GM23338 (cell line): ENCODE measurements around the gene IL7R. TPM values are rescaled to one million over a fixed set of nuclear protein-coding genes. Genes with fewer than 3 reads are reported as not detected.

Experiments
- ATAC-seq: fragments of 200-7000 bp; cut with Tn5 transposase; 3 replicates; pipeline ENCODE4 v1.9.1; 2020
- DNase-seq: peaks from one replicate; pipeline ENCODE4 v3.0.0-alpha.2; 2015; ENCODE audit warnings: low spot score
- H2AFZ ChIP-seq: fragments of 200-600 bp; sonication (generic); 2 replicates; pipeline ENCODE4 v1.8.0; 2016; ENCODE audit warnings: antibody characterized with exemption, mild to moderate bottlenecking, moderate library complexity
- H3F3A ChIP-seq: fragments of 200-600 bp; sonication (generic); replicated peaks from 2 replicates; pipeline ENCODE4 v1.8.0; 2017; ENCODE audit warnings: antibody characterized with exemption, mixed run types, low read depth
- H3K27ac ChIP-seq: fragments of 200-600 bp; sonication (generic); 2 replicates; pipeline ENCODE4 v1.6.1; 2016; ENCODE audit warnings: low read depth
- H3K27me3 ChIP-seq: fragments of 200-600 bp; sonication (generic); 2 replicates; pipeline ENCODE4 v1.8.0; 2016; ENCODE audit warnings: mild to moderate bottlenecking, mixed run types, moderate library complexity; ENCODE audit not compliant: insufficient read depth
- H3K36me3 ChIP-seq: fragments of 200-600 bp; sonication (generic); 2 replicates; pipeline ENCODE4 v1.8.0; 2016; ENCODE audit warnings: mild to moderate bottlenecking; ENCODE audit not compliant: insufficient read depth
- H3K4me1 ChIP-seq: fragments of 200-600 bp; sonication (generic); 2 replicates; pipeline ENCODE4 v1.8.0; 2016; ENCODE audit warnings: mild to moderate bottlenecking, moderate library complexity; ENCODE audit not compliant: insufficient read depth
- H3K4me2 ChIP-seq: fragments of 200-600 bp; sonication (generic); 2 replicates; pipeline ENCODE4 v1.7.1; 2017; ENCODE audit warnings: mixed run types
- H3K4me3 ChIP-seq: fragments of 200-600 bp; sonication (generic); 2 replicates; pipeline ENCODE4 v1.6.1; 2016; ENCODE audit warnings: mixed run types
- H3K79me2 ChIP-seq: fragments of 200-600 bp; sonication (generic); replicated peaks from 2 replicates; pipeline ENCODE4 v1.8.0; 2017; ENCODE audit warnings: mild to moderate bottlenecking; ENCODE audit not compliant: insufficient read depth
- H3K9me2 ChIP-seq: fragments of 200-600 bp; sonication (generic); 2 replicates; pipeline ENCODE4 v1.8.0; 2017; ENCODE audit not compliant: insufficient read depth
- H4K20me1 ChIP-seq: fragments of 200-600 bp; sonication (generic); replicated peaks from 2 replicates; pipeline ENCODE4 v1.8.0; 2017; ENCODE audit warnings: mild to moderate bottlenecking; ENCODE audit not compliant: insufficient read depth
- H3K27ac Mint-ChIP-seq: 2 replicates; pipeline ENCODE4 v1.8.0; 2020; ENCODE audit warnings: inconsistent platforms, mild to moderate bottlenecking, moderate library complexity, mixed read lengths
- H3K27me3 Mint-ChIP-seq: 3 replicates; pipeline ENCODE4 v1.8.0; 2022; ENCODE audit warnings: low read depth, mild to moderate bottlenecking, moderate library complexity, mixed read lengths, inconsistent platforms; ENCODE audit not compliant: insufficient read depth, poor library complexity
- H3K36me3 Mint-ChIP-seq: 3 replicates; pipeline ENCODE4 v1.8.0; 2021; ENCODE audit warnings: low read depth, mild to moderate bottlenecking, inconsistent platforms, moderate library complexity, mixed read lengths
- H3K4me1 Mint-ChIP-seq: 3 replicates; pipeline ENCODE4 v1.8.0; 2020; ENCODE audit warnings: mild to moderate bottlenecking, inconsistent platforms, mixed read lengths
- H3K4me3 Mint-ChIP-seq: 3 replicates; pipeline ENCODE4 v1.8.0; 2021; ENCODE audit warnings: moderate library complexity, mild to moderate bottlenecking, inconsistent platforms, mixed read lengths
- H3K9me3 Mint-ChIP-seq: 3 replicates; pipeline ENCODE4 v1.8.0; 2020; ENCODE audit warnings: moderate library complexity, mild to moderate bottlenecking, inconsistent platforms, mixed read lengths
- CTCF ChIP-seq, 2 experiments: fragments of 200-600 bp in 1 of 2; sonication (generic) in 1 of 2; conservative IDR thresholded peaks; 2 replicates each; pipeline versions ENCODE4 v1.5.1 to v1.6.1; 2016 to 2017; ENCODE audit warnings: antibody characterized with exemption in 2 of 2, low read depth in 2 of 2, mild to moderate bottlenecking in 2 of 2, moderate library complexity in 1 of 2
- ETS1 ChIP-seq: IDR thresholded peaks from 2 replicates; pipeline ENCODE4 v1.6.1; 2016; ENCODE audit warnings: antibody characterized with exemption
- EZH2 ChIP-seq: fragments of 200-600 bp; sonication (generic); IDR thresholded peaks from one replicate; pipeline ENCODE4 v1.8.0; 2017; ENCODE audit warnings: antibody characterized with exemption, mild to moderate bottlenecking, low read depth; ENCODE audit not compliant: unreplicated experiment
- EZH2phosphoT487 ChIP-seq: fragments of 200-600 bp; sonication (generic); IDR thresholded peaks from one replicate; pipeline ENCODE4 v1.8.1; 2018; ENCODE audit warnings: antibody characterized with exemption; ENCODE audit not compliant: unreplicated experiment
- JUNB ChIP-seq: IDR thresholded peaks from one replicate; pipeline ENCODE4 v1.6.1; 2016; ENCODE audit warnings: antibody characterized with exemption; ENCODE audit not compliant: unreplicated experiment
- NANOG ChIP-seq: IDR thresholded peaks from 2 replicates; pipeline ENCODE4 v1.6.1; 2016; ENCODE audit warnings: antibody characterized with exemption, borderline replicate concordance
- POLR2AphosphoS5 ChIP-seq: IDR thresholded peaks from 2 replicates; pipeline ENCODE4 v1.6.1; 2016; ENCODE audit warnings: antibody characterized with exemption, low read depth
- STAT1 ChIP-seq: IDR thresholded peaks from one replicate; pipeline ENCODE4 v1.6.1; 2016; ENCODE audit warnings: antibody characterized with exemption; ENCODE audit not compliant: unreplicated experiment
- ZNF114 ChIP-seq: fragments of 250-450 bp; sonication (Bioruptor Pico); IDR thresholded peaks from 2 replicates; pipeline ENCODE4 v1.5.0; 2020; ENCODE audit warnings: mild to moderate bottlenecking, moderate library complexity
- polyA plus RNA-seq: library from polyadenylated mRNA; unstranded; fragments of >200 nt; fragmentation: Nextera tagmentation; extraction: Ambion mirVana; gene quantifications from 2 replicates; pipeline ENCODE4 v1.2.1, GENCODE V29; 2016
- total RNA-seq: library from RNA; depleted of rRNA; stranded (reverse); fragments of >200 nt; shearing (Covaris generic); gene quantifications from 2 replicates; pipeline ENCODE4 v1.2.3, GENCODE V29; 2014
- TF ChIP-seq, protein P1 (sequence below): IDR thresholded peaks from one replicate; pipeline ENCODE4 v1.6.1; 2018; ENCODE audit warnings: antibody characterized with exemption; ENCODE audit not compliant: unreplicated experiment

The IL7R gene
- total and polyA plus RNA-seq, 2 experiments from 2014 or later: not detected

- TF ChIP-seq CTCF (conservative IDR thresholded peaks at IDR 0.05; ENCODE audit: low read depth in 2 of 2): no peak
- TF ChIP-seq, protein P1, sequence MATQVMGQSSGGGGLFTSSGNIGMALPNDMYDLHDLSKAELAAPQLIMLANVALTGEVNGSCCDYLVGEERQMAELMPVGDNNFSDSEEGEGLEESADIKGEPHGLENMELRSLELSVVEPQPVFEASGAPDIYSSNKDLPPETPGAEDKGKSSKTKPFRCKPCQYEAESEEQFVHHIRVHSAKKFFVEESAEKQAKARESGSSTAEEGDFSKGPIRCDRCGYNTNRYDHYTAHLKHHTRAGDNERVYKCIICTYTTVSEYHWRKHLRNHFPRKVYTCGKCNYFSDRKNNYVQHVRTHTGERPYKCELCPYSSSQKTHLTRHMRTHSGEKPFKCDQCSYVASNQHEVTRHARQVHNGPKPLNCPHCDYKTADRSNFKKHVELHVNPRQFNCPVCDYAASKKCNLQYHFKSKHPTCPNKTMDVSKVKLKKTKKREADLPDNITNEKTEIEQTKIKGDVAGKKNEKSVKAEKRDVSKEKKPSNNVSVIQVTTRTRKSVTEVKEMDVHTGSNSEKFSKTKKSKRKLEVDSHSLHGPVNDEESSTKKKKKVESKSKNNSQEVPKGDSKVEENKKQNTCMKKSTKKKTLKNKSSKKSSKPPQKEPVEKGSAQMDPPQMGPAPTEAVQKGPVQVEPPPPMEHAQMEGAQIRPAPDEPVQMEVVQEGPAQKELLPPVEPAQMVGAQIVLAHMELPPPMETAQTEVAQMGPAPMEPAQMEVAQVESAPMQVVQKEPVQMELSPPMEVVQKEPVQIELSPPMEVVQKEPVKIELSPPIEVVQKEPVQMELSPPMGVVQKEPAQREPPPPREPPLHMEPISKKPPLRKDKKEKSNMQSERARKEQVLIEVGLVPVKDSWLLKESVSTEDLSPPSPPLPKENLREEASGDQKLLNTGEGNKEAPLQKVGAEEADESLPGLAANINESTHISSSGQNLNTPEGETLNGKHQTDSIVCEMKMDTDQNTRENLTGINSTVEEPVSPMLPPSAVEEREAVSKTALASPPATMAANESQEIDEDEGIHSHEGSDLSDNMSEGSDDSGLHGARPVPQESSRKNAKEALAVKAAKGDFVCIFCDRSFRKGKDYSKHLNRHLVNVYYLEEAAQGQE: no peak
- no peak for TF ChIP-seq JUNB
- no peak for TF ChIP-seq NANOG
- TF ChIP-seq ETS1: no peak
Observed at GRCh38 chr5:35904443-35905132, 47.9 kb downstream of the IL7R start (continued).

GRCh38 chr5:35908228-35908627 lies 51.5 kb downstream of the IL7R start:
- H3K36me3 ChIP-seq: peaks cover 6% of the 10 kb centered on the region
- Mint-ChIP-seq H3K9me3 (peaks cover 38% of the 10 kb centered on the region), H3K27ac (no peak overlapping the region), H3K36me3 (peaks cover 12% of the 10 kb centered on the region), H3K27me3 (peaks cover 2% of the 10 kb centered on the region), H3K4me3 (no peak overlapping the region), H3K4me1 (peaks cover 9% of the 10 kb centered on the region; the same call in 2 of the 3 replicates)
- no peaks in the 10 kb centered on the region for H3K79me2 ChIP-seq
- H3K4me3 ChIP-seq: no peak overlapping the region
- H3F3A ChIP-seq: no peaks in the 10 kb centered on the region
- H3K4me2 ChIP-seq: no peak overlapping the region; the same call in 1 of the 2 replicates
- H3K27me3 ChIP-seq: no peaks in the 10 kb centered on the region
- no peaks in the 10 kb centered on the region for H4K20me1 ChIP-seq
- H3K27ac ChIP-seq: no peak overlapping the region
- H2AFZ ChIP-seq: peak overlapping the region; percentile 78
- ATAC-seq: no peak
- peak; percentile 9 for DNase-seq
- H3K4me1 ChIP-seq: peaks cover 11% of the 10 kb centered on the region
- H3K9me2 ChIP-seq: peaks cover 16% of the 10 kb centered on the region
- TF ChIP-seq STAT1 (no peak), EZH2 (no peak), CTCF (conservative IDR thresholded peaks at IDR 0.05; ENCODE audit: low read depth in 2 of 2) (no peak), POLR2AphosphoS5 (no peak), EZH2phosphoT487 (no peak), ZNF114 (no peak), ETS1 (no peak), NANOG (no peak)
